Prostate gland (tissue), 2 donors: ENCODE data around the gene CFAP221.

Source experiments
- CTCF ChIP-seq, 4 experiments: fragments of 200-600 bp in 2 of 4; fragments of 450-650 bp in 2 of 4; sonication (generic) in 2 of 4; IDR thresholded peaks; 1 replicate in 3 of 4; 2 replicates in 1 of 4; pipeline ENCODE4 v1.5.1; 2016 to 2019; ENCODE audit warnings: antibody characterized with exemption in 4 of 4, mild to moderate bottlenecking in 2 of 4, moderate library complexity in 2 of 4
- POLR2A ChIP-seq: fragments of 450-650 bp; IDR thresholded peaks from one replicate; pipeline ENCODE4 v1.6.1; 2016; ENCODE audit warnings: antibody characterized with exemption, mild to moderate bottlenecking
- POLR2AphosphoS5 ChIP-seq: sonication (generic); formaldehyde crosslinking; IDR thresholded peaks from one replicate; pipeline ENCODE4 v1.6.1; 2017; ENCODE audit warnings: antibody characterized with exemption

GRCh38 chr2:119584469-119584868 lies 40.2 kb downstream of the CFAP221 start:
- TF ChIP-seq CTCF (IDR thresholded peaks at IDR 0.05) (no peak), POLR2A (no peak), POLR2AphosphoS5 (no peak)
